Neural cell (in vitro differentiated cells): ENCODE data around the gene CHMP4B.

Experiments used
- CTCF ChIP-seq: fragments of 450-650 bp; IDR thresholded peaks from 2 replicates; pipeline ENCODE4 v1.5.1; 2014; ENCODE audit warnings: antibody characterized with exemption, mild to moderate bottlenecking, moderate library complexity; ENCODE audit not compliant: poor library complexity, severe bottlenecking
- EZH2 ChIP-seq: fragments of 200-600, 300-800 bp; shearing (Covaris generic), sonication (generic); IDR thresholded peaks from 2 replicates; pipeline ENCODE4 v1.6.1; 2014; ENCODE audit warnings: antibody characterized with exemption, low read length, borderline replicate concordance, mild to moderate bottlenecking; ENCODE audit not compliant: insufficient read depth, poor library complexity, severe bottlenecking
- POLR2AphosphoS5 ChIP-seq: IDR thresholded peaks from 2 replicates; pipeline ENCODE4 v1.6.1; 2012
- SMC3 ChIP-seq: fragments of 450-650 bp; conservative IDR thresholded peaks from 2 replicates; pipeline ENCODE4 v1.6.1; 2014; ENCODE audit warnings: antibody characterized with exemption, mild to moderate bottlenecking, moderate library complexity; ENCODE audit not compliant: poor library complexity
- TAF1 ChIP-seq: IDR thresholded peaks from 2 replicates; pipeline ENCODE4 v1.6.1; 2012; ENCODE audit warnings: low read depth

- no peak for TF ChIP-seq CTCF
- TF ChIP-seq TAF1 = no peak
- TF ChIP-seq EZH2 = no peak
- no peak for TF ChIP-seq POLR2AphosphoS5
- no peak for TF ChIP-seq SMC3
These were observed 22.6 kb upstream of the CHMP4B start for GRCh38 chr20:33788351-33789049.
